GM19372 (cell line): ENCODE data around the gene DUS1L.

Experiments used
- ATAC-seq: cut with Tn5 transposase; IDR thresholded peaks from one replicate; pipeline ENCODE4 v1.9.1; 2021; ENCODE audit warnings: mild to moderate bottlenecking, low read depth, moderate library complexity; ENCODE audit not compliant: unreplicated experiment

DUS1L gene

DNA sequence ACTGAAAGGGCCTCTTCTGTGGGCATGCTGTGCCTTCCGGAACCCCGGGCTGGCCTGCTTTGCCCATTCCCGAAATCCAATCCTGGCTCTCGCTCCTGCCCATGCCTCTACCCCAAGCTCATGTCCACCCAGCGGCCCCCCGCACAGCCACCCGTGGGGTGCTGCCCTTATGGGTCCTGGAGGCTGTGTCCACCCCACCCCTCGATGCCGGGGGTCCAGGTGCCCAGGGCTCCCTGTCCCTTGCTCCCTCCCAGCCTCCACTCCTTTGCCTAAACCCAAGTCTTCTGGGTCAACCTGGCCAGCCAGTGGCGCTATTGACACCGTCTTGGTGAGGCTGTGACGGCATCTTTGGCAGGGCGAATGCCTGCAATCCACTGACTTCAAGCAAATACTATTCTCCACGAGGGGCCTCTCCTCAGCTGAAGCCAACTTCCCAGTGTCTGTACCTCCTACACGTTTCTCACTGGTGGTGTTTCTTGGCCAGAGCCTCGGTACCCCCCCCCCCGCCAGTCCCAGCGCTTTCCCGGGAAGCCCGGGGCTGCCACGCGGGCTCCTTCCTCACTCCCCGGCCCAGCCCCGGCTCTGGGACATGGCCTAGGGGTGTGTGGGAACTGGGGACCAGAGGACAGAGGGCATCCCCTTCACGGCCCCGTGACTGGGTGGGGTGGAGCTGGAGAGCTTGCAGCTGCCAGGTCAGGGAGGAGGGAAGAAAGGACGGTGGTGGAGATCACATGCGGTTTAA is 12.2 kb upstream of the DUS1L start:
- no peak for ATAC-seq

DNA sequence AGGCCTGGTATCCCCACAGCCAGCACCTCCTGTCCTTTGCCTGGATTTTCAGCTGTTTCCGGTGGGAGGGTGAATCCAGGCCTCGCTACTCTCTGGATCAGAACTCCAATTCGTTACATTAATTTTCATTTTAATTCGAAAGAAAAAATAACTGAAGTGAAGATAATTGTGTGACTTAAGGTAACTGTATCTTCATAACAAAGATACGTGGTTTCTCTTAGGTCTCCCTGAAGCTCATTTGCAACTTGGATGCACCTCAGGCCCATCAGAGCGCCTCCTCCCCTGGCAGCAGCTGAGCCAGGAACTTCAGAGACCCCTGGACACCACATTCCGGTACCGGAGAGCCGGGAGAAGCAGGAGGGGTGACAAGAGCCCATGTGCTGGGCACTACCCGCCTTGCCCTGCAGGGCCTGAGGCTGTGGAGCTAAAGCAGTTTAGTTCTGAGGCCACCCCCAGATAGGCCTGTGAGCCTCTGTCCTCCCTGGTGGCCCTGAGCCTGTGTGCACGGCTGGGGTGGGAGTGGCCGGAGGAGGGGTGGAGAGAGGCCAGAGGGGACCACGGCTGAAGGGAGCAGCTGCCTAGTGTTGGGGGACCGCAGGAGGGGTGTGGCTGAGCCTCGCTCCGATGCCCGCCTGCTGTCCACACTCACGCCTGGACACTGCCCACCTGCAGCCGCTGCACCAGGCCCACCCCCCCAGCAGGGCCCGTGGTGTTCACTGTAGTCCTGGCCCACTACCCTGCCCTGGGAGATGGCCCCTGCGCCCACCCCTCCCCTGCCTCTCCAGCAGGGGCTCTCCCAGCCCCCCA is 11.4 kb upstream of the DUS1L start:
- no peak for ATAC-seq

DNA sequence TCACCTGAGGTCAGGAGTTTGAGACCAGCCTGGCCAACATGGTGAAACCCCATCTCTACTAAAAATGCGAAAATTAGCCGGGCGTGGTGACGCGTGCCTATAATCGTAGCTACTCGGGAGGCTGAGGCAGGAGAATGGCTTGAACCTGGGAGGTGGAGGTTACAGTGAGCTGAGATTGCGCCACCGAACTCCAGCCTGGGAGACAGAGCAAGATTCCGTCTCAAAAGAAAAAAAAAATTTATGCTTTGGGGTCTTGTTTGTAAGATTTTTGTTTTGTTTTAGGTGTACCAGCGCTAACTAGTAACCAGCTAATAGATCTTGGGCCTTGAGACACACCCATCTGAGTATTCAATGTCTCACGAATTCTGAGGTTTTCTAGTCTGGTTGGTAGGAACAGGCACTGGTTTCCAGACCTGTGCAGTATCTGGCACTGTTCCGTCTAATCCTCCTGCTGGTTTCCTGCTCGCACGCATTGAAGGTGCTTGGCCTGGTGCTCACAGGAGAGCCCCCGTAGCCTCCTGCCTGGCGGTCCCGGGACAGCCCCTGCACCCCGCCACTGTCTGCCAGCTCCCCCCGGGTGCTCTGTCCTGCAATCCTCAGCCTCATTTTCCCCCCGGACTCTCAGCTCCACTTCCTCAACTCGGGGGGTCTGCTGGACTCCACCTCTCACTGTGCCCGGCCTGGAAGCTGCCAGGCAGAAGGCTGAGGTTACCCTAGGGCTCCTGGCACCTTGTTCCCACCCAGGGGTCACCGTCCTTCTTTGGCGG is 10.6 kb upstream of the DUS1L start:
- no peak for ATAC-seq

DNA sequence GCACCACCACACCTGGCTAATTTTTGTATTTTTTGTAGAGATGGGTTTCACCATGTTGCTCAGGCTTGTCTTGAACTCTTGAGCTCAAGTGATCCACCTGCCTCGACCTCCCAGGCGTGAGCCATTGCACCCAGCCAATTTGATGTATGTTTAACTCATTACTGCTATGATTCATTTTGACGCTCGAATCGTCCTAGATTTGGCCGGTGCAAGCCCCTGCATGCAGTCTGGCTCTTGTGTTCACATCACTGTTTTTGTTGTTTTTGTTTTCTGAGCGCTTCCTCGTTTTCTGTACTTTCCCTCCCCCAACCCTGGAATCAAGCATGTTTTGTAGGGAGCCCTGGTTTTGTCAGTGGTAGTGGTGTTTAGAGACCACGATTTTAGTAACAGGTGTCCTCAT is 7.8 kb upstream of the DUS1L start:
- ATAC-seq: no peak

DNA sequence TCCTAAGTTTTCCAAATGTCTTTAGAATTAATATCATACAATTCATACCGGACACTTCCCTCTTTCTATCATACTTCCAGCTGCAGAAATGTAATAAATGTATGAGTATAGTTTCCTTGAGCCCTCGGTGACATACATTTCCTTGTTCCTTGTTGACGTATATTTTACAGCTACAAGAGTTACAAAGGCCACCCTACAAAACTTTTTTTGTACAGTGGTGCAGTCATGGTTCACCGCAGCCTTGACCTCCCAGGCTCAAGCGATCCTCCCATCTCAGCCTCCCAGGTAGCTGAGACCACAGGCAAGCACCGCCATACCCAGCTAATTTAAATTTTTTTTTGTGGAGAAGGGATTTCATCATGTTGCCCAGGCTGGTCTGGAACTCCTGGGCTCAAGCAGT is 7.2 kb upstream of the DUS1L start:
- no peak for ATAC-seq

DNA sequence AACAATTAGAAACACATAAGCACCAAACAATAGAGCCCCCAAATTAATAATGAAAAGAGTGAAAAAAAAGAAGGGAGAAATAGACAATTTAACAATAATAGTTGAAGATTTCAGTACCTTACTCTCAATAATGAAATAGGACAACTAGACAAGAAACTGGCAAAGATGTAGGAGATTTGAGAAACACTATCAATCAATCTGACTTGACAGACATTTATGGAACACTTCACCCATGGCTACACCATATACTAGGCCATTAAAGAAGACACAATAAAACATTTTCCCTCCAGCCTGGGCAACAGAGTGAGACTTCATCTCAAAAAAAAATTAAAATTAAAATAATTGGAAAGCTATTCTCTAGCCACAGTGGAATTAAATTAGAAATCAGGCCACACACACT is 5.0 kb upstream of the DUS1L start:
- no peak for ATAC-seq

DNA sequence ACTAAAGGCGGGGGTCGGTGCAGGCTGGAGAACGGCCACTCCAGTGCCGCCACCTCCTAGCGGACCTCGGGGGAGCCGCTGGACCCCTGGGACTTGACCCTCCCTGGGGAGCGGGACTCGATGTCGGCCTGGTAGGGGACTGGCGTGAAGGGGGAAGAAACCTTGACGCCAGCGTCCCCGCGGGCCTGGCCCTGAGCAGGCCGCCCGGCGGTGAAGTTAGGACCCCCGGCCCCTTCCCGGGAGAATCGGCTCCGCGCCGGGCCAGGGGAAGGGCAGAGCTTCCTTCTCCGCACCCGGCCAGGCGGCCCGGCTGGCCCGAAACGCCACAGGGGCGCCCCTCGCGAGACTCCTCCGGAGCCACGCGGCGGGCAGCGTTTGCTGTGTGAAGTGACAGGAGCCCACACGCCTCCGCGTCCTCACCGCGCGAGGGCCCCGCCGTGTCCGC is 389 bp downstream of the DUS1L start:
- ATAC-seq: peak; percentile 22

DNA sequence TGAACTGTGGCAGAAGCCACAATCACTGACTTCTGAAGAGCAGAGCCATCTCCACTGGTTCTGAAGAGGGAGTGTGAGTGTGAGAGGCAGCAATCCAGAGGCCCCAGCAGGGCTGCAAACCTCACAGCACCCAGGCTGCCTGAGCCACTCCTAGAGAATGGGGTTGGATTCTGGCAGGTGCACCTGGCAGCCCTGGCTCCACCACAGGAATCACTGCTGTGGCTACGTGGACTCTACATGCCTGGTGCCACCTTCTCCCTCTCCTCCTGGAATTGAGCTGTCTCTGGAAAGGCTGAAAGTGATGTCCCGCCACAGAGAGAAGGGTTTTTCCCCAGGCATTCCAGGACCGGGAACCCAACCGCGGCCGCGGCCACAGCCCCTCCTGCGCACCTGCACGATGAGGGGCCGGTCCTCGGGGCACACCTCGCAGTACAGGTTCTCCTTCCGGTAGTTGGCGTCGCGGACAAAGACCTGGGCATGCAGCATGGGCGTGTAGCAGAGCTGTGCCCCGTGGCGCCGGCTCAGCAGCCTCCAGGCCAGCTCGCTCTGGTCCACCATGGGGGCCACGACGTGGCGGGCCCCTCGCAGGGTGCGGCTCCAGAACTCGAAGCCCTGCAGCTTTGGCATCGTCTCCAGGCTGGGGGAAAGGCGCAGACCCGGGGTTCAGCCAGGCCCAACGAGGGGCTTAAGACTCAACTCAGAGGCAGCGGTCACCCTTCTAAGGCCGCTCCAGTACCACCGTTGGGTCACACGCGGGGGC is 991 bp downstream of the DUS1L start:
- ATAC-seq: no peak

DNA sequence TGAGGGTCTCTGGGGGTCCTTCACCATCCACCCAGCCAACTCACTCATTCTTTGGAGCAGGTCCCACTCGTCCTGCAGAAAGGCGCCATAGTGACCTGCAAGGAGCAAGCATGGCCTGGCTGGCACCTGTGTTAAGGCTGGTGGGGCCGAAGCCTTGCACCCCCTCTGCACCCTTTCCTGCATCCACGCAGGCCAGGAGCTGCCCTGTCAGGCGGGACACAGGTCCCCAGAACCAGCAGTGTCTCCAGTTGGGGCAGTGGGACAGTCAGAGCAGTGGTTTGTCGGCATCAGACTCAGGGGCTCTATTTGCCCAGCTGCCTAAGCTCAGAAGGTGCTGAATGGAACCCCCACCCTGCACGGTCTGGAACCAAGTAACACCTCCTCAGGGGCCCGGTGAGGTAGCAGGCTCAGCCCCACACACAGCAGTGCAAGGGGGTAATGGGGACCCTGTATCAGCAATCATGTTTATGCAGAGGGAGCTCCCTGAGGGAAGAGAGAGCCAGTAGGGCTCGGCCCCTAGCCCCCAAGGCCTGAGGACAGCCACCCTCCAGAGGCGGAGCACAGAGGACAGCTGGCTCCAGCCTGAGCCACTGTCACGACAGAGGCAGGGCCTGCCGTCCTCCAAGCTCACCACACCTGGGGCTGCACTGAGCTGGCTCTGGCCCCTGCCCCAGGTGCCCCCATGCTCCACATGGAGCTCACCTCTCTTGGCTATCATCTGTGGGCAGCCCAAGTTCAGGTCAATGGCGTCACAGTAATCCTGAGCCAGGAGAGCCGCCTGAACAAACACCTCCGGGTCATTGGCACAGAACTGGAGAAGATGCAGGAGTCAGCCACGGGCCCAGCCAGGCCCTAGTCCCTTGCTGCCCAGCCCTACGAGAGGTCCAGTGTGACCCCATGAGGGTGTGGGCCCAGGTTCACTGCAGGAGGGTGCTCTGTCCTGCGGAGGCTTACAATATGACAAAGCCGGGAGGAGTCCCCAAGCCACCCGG is 1.9 kb downstream of the DUS1L start:
- ATAC-seq: no peak

DNA sequence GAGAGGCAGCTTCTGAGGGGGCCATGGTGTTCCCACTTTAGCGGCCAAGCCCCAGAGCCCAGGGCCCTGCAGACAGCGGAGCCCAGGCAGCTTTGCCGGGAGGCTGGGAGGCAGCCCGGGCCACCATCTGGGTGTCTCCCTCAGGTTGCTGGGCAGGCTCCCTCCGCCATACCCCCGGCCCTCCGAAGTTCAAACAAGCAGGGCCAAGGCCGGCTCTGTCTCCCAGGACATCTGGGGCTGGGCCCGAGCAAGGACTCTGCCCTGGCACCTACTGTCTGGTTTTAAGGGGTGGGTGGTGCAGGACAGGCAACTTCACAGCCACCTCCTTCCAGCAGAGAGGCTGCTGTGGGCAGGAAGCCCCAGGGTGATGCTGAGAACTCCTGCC is 2.6 kb downstream of the DUS1L start:
- no peak for ATAC-seq

DNA sequence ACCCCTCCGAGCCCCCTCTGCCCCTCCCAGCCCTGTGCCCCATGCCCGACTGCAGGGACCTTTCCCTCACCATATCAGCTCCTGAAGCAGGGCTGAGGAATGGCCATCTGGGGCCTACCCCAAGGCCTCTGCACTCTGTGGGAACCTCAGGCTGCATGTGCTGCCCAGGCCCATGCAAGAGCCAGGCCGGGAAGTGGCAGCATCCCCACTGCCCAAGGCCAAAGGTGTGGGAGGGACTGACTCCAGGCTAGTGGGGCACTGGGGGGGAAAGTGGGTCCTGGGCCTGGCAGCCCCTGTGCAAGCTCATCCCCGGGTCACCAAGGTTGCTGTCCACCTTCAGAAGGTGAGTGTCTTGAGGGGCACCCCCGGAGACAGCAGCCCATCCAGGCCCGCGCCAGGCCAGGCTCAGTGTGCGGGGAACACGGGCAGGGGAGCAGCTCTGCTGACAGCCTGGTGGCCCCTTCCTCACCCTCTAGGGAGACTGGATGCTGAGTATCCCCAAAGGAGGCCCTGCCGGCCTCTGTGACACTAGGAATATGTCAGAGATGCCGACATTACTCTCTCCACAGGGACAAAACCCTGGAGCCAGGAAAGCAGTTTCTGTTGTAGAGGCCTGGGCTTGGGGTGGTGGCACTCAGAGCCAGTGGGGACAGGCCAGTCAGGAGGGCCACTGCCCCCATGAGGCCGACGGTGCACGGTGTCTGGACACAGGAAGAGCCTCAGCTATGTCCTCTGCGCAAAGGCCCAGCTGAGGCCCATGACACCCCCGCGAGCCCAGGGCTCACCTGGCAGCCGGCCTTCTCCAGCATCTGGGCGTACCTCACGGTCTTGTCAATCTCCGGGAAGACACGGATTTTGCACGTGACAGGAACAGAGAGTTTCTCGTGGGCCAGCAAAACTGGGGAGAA is 3.3 kb downstream of the DUS1L start:
- ATAC-seq: no peak

DNA sequence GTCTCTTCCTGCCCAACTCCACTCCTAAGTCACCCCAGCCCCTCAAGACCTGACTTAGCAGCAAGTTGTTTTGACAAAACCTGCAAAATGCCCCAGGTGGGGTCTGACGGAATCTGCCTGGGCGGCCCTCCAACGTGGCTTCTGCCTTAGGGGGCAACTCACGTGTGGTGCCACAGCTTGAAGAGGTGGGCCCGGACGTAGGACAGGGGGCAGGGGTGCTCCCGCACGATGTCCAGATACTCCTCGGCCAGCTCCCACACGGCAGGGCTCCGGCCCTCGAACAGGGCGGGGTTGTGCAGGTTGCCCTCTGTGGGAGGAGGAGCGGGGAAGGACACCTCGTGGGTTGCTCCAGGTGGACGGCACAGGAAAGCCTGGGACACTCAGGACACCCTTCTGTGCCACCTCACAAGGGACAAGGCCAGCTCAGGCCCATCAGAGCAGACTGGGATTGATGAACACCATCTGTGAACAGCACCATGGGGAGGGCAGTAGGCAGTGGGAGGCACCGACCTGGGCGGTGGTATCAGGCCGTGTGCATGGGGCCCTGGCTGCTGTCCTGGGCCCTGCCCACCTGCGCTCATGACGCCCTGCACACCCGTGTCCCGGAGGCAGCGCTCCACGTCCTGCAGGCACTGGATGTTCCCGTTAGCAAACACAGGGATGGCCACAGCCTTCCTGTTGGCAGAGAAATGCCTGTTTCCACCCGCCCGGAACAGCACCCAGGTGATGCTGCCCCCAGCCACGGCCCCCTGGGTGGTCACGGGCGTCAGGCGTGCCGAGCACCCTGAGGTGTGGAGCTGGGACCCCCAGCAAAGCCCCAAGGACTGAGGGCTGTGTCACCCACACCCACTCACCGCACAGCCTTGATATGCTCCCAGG is 4.3 kb downstream of the DUS1L start:
- ATAC-seq: no peak

DNA sequence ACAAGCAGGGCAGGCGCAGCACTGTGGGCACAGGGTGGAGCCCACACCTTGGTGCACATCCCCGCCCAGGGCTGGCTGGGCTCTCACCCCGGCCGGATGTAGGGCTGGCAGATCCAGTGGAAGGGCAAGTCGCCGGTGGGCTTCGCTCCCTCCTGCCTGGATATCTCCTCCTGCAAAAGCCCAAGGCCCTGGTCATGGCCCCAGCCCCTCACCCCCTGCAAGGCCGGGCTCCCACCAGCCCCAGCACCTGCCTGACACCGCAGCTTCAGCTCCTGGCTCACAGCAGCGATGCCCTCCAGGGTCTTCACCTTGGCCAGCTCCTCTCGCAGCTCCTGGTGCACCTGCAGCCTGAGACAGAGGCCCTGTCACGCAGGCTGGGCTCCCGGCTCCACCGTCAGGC is 5.0 kb downstream of the DUS1L start:
- no peak for ATAC-seq

DNA sequence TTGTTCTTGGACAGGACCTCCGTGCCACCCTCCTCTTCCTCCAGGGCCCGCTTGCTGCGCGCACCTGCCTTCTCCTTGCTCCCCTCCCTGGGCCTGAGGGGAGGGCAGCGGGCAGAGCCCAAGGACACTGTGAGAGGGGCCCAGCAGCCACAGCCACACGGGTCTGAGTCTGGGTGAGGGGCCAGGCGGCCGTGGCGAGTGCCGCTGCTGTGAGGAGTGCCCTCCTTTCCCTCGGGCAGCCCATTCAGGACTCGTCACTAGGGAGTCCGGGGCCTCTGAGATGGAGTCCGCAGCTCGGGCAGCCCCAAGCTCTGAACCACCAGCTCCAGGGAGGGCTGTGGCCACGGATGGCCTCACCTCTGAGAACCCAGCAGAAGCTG is 5.6 kb downstream of the DUS1L start:
- no peak for ATAC-seq

DNA sequence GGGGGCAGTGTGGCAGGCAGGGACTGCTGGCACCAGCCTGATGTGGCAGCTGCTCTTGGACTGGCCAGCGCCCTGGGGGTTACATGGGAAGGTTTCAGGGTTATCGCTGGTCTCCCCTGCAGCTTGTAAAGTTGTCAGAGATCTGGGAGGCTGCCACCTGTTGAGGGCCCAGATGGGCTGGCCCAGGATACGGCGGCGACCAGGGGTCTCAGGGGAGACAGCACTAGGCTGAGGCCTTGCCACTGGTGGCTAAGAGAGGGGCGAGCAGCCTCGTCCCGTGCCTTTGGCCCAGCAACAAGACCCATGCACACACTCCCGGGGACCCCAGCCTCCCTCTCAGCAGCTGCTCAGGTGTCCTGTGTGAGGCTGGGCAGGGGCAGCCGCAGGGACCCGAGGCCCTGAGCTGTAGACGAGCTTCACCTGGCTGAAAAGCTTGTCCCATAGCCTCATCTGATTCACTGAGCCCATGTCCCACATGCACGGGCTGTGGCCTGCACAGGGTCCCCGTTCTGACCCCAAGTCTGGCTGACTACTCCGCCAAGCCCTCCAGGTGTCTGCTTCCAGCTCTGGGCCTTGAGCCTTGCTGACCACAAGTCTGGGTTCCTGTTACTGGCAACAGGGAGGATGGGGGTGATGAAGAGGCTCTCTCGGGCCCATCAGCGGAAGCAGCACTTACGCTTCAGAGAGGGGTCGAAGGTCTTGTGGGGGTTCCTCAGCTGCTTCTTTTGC is 6.2 kb downstream of the DUS1L start:
- ATAC-seq: no peak

DNA sequence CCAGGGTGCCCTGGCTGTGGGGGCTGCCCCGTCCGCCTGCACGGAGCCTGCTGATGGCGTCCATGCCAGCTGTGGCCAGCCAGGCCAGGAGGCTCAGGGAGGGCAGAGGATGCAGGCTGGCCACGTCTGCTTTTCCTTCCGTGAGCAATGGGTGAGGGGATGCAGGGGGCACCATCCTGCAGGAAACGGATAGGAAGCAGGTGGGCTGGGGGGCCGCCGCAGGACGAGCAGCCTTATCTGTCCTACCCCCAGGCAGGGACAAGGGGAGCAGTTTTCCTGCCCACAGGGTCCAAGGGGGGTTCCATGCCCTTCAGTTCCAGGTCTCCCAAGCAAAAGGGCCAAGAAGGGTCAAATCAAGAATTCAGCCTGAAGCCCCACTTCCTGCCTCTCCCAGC is 6.8 kb downstream of the DUS1L start:
- ATAC-seq: no peak
